Urinary bladder (tissue), 4 donors: Measurements from ENCODE around the gene VPS9D1. TPM values are rescaled to one million over a fixed set of nuclear protein-coding genes. Genes with fewer than 3 reads are reported as not detected.
A peak's percentile ranks its signal among the peaks of the same experiment; 100 is the strongest.

Source experiments
- DNase-seq: peaks from one replicate; pipeline ENCODE4 v3.0.0-alpha.2; 2015; ENCODE audit errors: extremely low spot score
- H3K27ac ChIP-seq: one replicate; pipeline ENCODE4 v1.5.1; 2013; ENCODE audit warnings: low read depth, mild to moderate bottlenecking, moderate library complexity
- H3K36me3 ChIP-seq: one replicate; pipeline ENCODE4 v1.6.1; 2013; ENCODE audit warnings: mild to moderate bottlenecking, moderate library complexity; ENCODE audit not compliant: insufficient read depth
- H3K4me1 ChIP-seq: one replicate; pipeline ENCODE4 v1.6.1; 2013; ENCODE audit warnings: mild to moderate bottlenecking, moderate library complexity; ENCODE audit not compliant: insufficient read depth
- H3K4me3 ChIP-seq: one replicate; pipeline ENCODE4 v1.5.1; 2013; ENCODE audit warnings: low read depth, low read length
- WGBS: extraction: QIAGEN DNeasy Blood & Tissue Kit; methylation state at CpG from one replicate; pipeline ENCODE4 v1.1.7; 2013; 5-methylcytosine and 5-hydroxymethylcytosine counted together
- polyA plus RNA-seq: library from polyadenylated mRNA; stranded (reverse); fragments of 200-250 nt; gene quantifications from one replicate; pipeline ENCODE4 v1.2.3, GENCODE V29; 2013
- total RNA-seq: library from RNA; depleted of rRNA; stranded (reverse); fragments of >200 nt; gene quantifications from one replicate; pipeline ENCODE4 v1.2.3, GENCODE V29; 2014
- donor health status: healthy with polysubstance abuse.
- donor health status: healthy.

The VPS9D1 gene
- total RNA-seq (5.7 TPM), polyA plus RNA-seq (11.0 TPM)

- WGBS, result under 1% methylated on average over 103 of the region's 103 CpGs
- Histone ChIP-seq H3K27ac (peak within 1 kb of the TSS; percentile 96), H3K4me1 (no peaks in the 10 kb centered on the region), H3K4me3 (peak within 1 kb of the TSS; percentile 65), H3K36me3 (no peaks in the 10 kb centered on the region)
- DNase-seq, result no peak
Measured at GRCh38 chr16:89720813-89721545, at the start of gene VPS9D1, which contains the start of gene ZNF276. Gene VPS9D1 (minus strand): TSS chr16:89720898. CDS start chr16:89720861, 37 bp downstream. Gene ZNF276 (plus strand): TSS chr16:89721537. CDS start chr16:89721641, 104 bp downstream.

GRCh38 chr16:89770367-89770766, 49.7 kb upstream of the VPS9D1 start:
- no peak overlapping the region for H3K4me3 ChIP-seq
- H3K4me1 ChIP-seq, result no peaks in the 10 kb centered on the region
- DNase-seq, result no peak
- no peak overlapping the region for H3K27ac ChIP-seq
- no peaks in the 10 kb centered on the region for H3K36me3 ChIP-seq
- WGBS, result 97% methylated on average over 16 of the region's 16 CpGs

- H3K4me3 ChIP-seq, result no peak overlapping the region
Measured at GRCh38 chr16:89765292-89765830, 44.7 kb upstream of the VPS9D1 start.

GRCh38 chr16:89764711-89765201, 44.1 kb upstream of the VPS9D1 start:
- Histone ChIP-seq H3K36me3 (no peaks in the 10 kb centered on the region), H3K4me3 (no peak overlapping the region), H3K27ac (no peak overlapping the region), H3K4me1 (no peaks in the 10 kb centered on the region)
- no peak for DNase-seq
- 81% methylated on average over 18 of the region's 18 CpGs for WGBS

More at GRCh38 chr16:89765292-89765830, 44.7 kb upstream of the VPS9D1 start:
- Histone ChIP-seq H3K36me3 (no peaks in the 10 kb centered on the region), H3K27ac (no peak overlapping the region), H3K4me1 (no peaks in the 10 kb centered on the region)
- 84% methylated on average over 10 of the region's 10 CpGs for WGBS
- no peak for DNase-seq

GRCh38 chr16:89761304-89761922, 40.7 kb upstream of the VPS9D1 start:
- Histone ChIP-seq H3K27ac (no peak overlapping the region), H3K4me3 (no peak overlapping the region)

GRCh38 chr16:89759746-89760340, 39.1 kb upstream of the VPS9D1 start:
- H3K4me1 ChIP-seq, result no peaks in the 10 kb centered on the region
- DNase-seq, result no peak
- 88% methylated on average over 26 of the region's 26 CpGs for WGBS
- no peak overlapping the region for H3K4me3 ChIP-seq
- H3K36me3 ChIP-seq, result no peaks in the 10 kb centered on the region
- H3K27ac ChIP-seq, result no peak overlapping the region

More at GRCh38 chr16:89761304-89761922, 40.7 kb upstream of the VPS9D1 start:
- no peaks in the 10 kb centered on the region for H3K36me3 ChIP-seq
- 88% methylated on average over 17 of the region's 17 CpGs for WGBS
- no peak for DNase-seq
- no peaks in the 10 kb centered on the region for H3K4me1 ChIP-seq

- H3K27ac ChIP-seq, result no peak overlapping the region
- no peaks in the 10 kb centered on the region for H3K36me3 ChIP-seq
- H3K4me1 ChIP-seq, result no peaks in the 10 kb centered on the region
- no peak for DNase-seq
- no peak overlapping the region for H3K4me3 ChIP-seq
- 72% methylated on average over 10 of the region's 10 CpGs for whole genome bisulfite sequencing
Measured at GRCh38 chr16:89749637-89750036, 28.9 kb upstream of the VPS9D1 start.

GRCh38 chr16:89748921-89749320, 28.2 kb upstream of the VPS9D1 start:
- Histone ChIP-seq H3K4me3 (no peak overlapping the region), H3K4me1 (no peaks in the 10 kb centered on the region), H3K27ac (no peak overlapping the region), H3K36me3 (no peaks in the 10 kb centered on the region)
- WGBS, result 97% methylated on average over 11 of the region's 11 CpGs
- no peak for DNase-seq

GRCh38 chr16:89748076-89748475, 27.4 kb upstream of the VPS9D1 start:
- 97% methylated on average over 9 of the region's 9 CpGs for WGBS
- H3K36me3 ChIP-seq, result no peaks in the 10 kb centered on the region
- H3K27ac ChIP-seq, result no peak overlapping the region

GRCh38 chr16:89746043-89746442, 25.3 kb upstream of the VPS9D1 start:
- 93% methylated on average over 15 of the region's 15 CpGs for WGBS
- no peak for DNase-seq
- Histone ChIP-seq H3K4me1 (no peaks in the 10 kb centered on the region), H3K4me3 (no peak overlapping the region), H3K36me3 (no peaks in the 10 kb centered on the region), H3K27ac (no peak overlapping the region)

More at GRCh38 chr16:89748076-89748475, 27.4 kb upstream of the VPS9D1 start:
- DNase-seq, result no peak
- H3K4me1 ChIP-seq, result no peaks in the 10 kb centered on the region
- no peak overlapping the region for H3K4me3 ChIP-seq

- no peaks in the 10 kb centered on the region for H3K4me1 ChIP-seq
- 93% methylated on average over 16 of the region's 16 CpGs for WGBS
- no peaks in the 10 kb centered on the region for H3K36me3 ChIP-seq
- no peak overlapping the region for H3K27ac ChIP-seq
- H3K4me3 ChIP-seq, result no peak overlapping the region
- DNase-seq, result no peak
Measured at GRCh38 chr16:89744813-89745212, 24.1 kb upstream of the VPS9D1 start.

- WGBS, result 89% methylated on average over 4 of the region's 4 CpGs
- Histone ChIP-seq H3K4me3 (no peak overlapping the region), H3K27ac (no peak overlapping the region), H3K36me3 (no peaks in the 10 kb centered on the region), H3K4me1 (no peaks in the 10 kb centered on the region)
- no peak for DNase-seq
Measured at GRCh38 chr16:89742948-89743347, 22.2 kb upstream of the VPS9D1 start.

- Histone ChIP-seq H3K27ac (no peak overlapping the region), H3K4me3 (no peak overlapping the region), H3K4me1 (no peaks in the 10 kb centered on the region), H3K36me3 (no peaks in the 10 kb centered on the region)
- 80% methylated on average over 11 of the region's 11 CpGs for WGBS
- DNase-seq, result no peak
Measured at GRCh38 chr16:89741342-89742014, 20.8 kb upstream of the VPS9D1 start.
